GM23338 (cell line): Measurements from ENCODE around the gene ADGRD1.

Experiments used
- EZH2 ChIP-seq: fragments of 200-600 bp; sonication (generic); IDR thresholded peaks from one replicate; pipeline ENCODE4 v1.8.0; 2017; ENCODE audit warnings: antibody characterized with exemption, mild to moderate bottlenecking, low read depth; ENCODE audit not compliant: unreplicated experiment
- EZH2phosphoT487 ChIP-seq: fragments of 200-600 bp; sonication (generic); IDR thresholded peaks from one replicate; pipeline ENCODE4 v1.8.1; 2018; ENCODE audit warnings: antibody characterized with exemption; ENCODE audit not compliant: unreplicated experiment
- POLR2AphosphoS5 ChIP-seq: IDR thresholded peaks from 2 replicates; pipeline ENCODE4 v1.6.1; 2016; ENCODE audit warnings: antibody characterized with exemption, low read depth
- STAT1 ChIP-seq: IDR thresholded peaks from one replicate; pipeline ENCODE4 v1.6.1; 2016; ENCODE audit warnings: antibody characterized with exemption; ENCODE audit not compliant: unreplicated experiment
- TF ChIP-seq, protein P1 (sequence below), 2 experiments: fragments of 200-600 bp in 1 of 2; sonication (generic) in 1 of 2; conservative IDR thresholded peaks; 2 replicates each; pipeline versions ENCODE4 v1.5.1 to v1.6.1; 2016 to 2017; ENCODE audit warnings: antibody characterized with exemption in 2 of 2, low read depth in 2 of 2, mild to moderate bottlenecking in 2 of 2, moderate library complexity in 1 of 2
- TF ChIP-seq, protein P2 (sequence below): fragments of 250-450 bp; sonication (Bioruptor Pico); IDR thresholded peaks from 2 replicates; pipeline ENCODE4 v1.5.0; 2020; ENCODE audit warnings: mild to moderate bottlenecking, moderate library complexity

DNA sequence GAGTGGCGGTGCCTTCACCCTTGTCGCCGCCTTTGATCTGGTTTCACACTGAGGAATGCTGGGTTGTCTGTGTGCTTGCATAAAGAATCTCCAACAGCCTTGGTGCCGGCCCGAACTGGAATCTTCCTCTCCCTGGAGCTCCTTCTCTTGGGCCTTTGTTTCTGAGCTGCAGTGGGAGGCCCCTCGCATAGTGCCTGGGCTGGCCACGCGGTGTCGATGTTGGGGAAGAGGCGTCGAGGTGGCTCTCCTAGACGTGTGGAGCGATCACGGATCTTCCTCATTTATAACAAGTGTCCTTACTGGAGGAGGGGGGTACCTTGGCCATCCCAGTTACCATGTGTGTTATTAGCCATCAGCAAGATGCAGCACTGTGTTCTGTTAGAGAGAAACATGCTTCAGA lies 60.6 kb downstream of the ADGRD1 start:
- TF ChIP-seq, protein P1, sequence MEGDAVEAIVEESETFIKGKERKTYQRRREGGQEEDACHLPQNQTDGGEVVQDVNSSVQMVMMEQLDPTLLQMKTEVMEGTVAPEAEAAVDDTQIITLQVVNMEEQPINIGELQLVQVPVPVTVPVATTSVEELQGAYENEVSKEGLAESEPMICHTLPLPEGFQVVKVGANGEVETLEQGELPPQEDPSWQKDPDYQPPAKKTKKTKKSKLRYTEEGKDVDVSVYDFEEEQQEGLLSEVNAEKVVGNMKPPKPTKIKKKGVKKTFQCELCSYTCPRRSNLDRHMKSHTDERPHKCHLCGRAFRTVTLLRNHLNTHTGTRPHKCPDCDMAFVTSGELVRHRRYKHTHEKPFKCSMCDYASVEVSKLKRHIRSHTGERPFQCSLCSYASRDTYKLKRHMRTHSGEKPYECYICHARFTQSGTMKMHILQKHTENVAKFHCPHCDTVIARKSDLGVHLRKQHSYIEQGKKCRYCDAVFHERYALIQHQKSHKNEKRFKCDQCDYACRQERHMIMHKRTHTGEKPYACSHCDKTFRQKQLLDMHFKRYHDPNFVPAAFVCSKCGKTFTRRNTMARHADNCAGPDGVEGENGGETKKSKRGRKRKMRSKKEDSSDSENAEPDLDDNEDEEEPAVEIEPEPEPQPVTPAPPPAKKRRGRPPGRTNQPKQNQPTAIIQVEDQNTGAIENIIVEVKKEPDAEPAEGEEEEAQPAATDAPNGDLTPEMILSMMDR (conservative IDR thresholded peaks at IDR 0.05; ENCODE audit: low read depth in 2 of 2) = no peak
- TF ChIP-seq, protein P2, sequence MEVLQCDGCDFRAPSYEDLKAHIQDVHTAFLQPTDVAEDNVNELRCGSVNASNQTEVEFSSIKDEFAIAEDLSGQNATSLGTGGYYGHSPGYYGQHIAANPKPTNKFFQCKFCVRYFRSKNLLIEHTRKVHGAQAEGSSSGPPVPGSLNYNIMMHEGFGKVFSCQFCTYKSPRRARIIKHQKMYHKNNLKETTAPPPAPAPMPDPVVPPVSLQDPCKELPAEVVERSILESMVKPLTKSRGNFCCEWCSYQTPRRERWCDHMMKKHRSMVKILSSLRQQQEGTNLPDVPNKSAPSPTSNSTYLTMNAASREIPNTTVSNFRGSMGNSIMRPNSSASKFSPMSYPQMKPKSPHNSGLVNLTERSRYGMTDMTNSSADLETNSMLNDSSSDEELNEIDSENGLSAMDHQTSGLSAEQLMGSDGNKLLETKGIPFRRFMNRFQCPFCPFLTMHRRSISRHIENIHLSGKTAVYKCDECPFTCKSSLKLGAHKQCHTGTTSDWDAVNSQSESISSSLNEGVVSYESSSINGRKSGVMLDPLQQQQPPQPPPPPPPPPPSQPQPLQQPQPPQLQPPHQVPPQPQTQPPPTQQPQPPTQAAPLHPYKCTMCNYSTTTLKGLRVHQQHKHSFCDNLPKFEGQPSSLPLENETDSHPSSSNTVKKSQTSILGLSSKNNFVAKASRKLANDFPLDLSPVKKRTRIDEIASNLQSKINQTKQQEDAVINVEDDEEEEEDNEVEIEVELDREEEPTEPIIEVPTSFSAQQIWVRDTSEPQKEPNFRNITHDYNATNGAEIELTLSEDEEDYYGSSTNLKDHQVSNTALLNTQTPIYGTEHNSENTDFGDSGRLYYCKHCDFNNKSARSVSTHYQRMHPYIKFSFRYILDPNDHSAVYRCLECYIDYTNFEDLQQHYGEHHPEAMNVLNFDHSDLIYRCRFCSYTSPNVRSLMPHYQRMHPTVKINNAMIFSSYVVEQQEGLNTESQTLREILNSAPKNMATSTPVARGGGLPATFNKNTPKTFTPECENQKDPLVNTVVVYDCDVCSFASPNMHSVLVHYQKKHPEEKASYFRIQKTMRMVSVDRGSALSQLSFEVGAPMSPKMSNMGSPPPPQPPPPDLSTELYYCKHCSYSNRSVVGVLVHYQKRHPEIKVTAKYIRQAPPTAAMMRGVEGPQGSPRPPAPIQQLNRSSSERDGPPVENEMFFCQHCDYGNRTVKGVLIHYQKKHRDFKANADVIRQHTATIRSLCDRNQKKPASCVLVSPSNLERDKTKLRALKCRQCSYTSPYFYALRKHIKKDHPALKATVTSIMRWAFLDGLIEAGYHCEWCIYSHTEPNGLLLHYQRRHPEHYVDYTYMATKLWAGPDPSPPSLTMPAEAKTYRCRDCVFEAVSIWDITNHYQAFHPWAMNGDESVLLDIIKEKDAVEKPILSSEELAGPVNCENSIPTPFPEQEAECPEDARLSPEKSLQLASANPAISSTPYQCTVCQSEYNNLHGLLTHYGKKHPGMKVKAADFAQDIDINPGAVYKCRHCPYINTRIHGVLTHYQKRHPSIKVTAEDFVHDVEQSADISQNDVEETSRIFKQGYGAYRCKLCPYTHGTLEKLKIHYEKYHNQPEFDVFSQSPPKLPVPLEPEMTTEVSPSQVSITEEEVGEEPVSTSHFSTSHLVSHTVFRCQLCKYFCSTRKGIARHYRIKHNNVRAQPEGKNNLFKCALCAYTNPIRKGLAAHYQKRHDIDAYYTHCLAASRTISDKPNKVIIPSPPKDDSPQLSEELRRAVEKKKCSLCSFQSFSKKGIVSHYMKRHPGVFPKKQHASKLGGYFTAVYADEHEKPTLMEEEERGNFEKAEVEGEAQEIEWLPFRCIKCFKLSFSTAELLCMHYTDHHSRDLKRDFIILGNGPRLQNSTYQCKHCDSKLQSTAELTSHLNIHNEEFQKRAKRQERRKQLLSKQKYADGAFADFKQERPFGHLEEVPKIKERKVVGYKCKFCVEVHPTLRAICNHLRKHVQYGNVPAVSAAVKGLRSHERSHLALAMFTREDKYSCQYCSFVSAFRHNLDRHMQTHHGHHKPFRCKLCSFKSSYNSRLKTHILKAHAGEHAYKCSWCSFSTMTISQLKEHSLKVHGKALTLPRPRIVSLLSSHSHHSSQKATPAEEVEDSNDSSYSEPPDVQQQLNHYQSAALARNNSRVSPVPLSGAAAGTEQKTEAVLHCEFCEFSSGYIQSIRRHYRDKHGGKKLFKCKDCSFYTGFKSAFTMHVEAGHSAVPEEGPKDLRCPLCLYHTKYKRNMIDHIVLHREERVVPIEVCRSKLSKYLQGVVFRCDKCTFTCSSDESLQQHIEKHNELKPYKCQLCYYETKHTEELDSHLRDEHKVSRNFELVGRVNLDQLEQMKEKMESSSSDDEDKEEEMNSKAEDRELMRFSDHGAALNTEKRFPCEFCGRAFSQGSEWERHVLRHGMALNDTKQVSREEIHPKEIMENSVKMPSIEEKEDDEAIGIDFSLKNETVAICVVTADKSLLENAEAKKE (CRISPR knock-in tag) = no peak
- TF ChIP-seq EZH2phosphoT487 (no peak), EZH2 (no peak), POLR2AphosphoS5 (no peak), STAT1 (no peak)
